SH-SY5Y (cell line): ENCODE results near the gene EDC4.

ENCODE experiments used
- GATA2 ChIP-seq: IDR thresholded peaks from 2 replicates; pipeline ENCODE4 v1.6.1; 2011; ENCODE audit warnings: mild to moderate bottlenecking, low read depth, low read length
- GATA3 ChIP-seq: IDR thresholded peaks from 2 replicates; pipeline ENCODE4 v1.6.1; 2011; ENCODE audit warnings: low read depth, mild to moderate bottlenecking, low read length, moderate library complexity

The EDC4 gene, protein sequence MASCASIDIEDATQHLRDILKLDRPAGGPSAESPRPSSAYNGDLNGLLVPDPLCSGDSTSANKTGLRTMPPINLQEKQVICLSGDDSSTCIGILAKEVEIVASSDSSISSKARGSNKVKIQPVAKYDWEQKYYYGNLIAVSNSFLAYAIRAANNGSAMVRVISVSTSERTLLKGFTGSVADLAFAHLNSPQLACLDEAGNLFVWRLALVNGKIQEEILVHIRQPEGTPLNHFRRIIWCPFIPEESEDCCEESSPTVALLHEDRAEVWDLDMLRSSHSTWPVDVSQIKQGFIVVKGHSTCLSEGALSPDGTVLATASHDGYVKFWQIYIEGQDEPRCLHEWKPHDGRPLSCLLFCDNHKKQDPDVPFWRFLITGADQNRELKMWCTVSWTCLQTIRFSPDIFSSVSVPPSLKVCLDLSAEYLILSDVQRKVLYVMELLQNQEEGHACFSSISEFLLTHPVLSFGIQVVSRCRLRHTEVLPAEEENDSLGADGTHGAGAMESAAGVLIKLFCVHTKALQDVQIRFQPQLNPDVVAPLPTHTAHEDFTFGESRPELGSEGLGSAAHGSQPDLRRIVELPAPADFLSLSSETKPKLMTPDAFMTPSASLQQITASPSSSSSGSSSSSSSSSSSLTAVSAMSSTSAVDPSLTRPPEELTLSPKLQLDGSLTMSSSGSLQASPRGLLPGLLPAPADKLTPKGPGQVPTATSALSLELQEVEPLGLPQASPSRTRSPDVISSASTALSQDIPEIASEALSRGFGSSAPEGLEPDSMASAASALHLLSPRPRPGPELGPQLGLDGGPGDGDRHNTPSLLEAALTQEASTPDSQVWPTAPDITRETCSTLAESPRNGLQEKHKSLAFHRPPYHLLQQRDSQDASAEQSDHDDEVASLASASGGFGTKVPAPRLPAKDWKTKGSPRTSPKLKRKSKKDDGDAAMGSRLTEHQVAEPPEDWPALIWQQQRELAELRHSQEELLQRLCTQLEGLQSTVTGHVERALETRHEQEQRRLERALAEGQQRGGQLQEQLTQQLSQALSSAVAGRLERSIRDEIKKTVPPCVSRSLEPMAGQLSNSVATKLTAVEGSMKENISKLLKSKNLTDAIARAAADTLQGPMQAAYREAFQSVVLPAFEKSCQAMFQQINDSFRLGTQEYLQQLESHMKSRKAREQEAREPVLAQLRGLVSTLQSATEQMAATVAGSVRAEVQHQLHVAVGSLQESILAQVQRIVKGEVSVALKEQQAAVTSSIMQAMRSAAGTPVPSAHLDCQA (N-terminal part only)

DNA sequence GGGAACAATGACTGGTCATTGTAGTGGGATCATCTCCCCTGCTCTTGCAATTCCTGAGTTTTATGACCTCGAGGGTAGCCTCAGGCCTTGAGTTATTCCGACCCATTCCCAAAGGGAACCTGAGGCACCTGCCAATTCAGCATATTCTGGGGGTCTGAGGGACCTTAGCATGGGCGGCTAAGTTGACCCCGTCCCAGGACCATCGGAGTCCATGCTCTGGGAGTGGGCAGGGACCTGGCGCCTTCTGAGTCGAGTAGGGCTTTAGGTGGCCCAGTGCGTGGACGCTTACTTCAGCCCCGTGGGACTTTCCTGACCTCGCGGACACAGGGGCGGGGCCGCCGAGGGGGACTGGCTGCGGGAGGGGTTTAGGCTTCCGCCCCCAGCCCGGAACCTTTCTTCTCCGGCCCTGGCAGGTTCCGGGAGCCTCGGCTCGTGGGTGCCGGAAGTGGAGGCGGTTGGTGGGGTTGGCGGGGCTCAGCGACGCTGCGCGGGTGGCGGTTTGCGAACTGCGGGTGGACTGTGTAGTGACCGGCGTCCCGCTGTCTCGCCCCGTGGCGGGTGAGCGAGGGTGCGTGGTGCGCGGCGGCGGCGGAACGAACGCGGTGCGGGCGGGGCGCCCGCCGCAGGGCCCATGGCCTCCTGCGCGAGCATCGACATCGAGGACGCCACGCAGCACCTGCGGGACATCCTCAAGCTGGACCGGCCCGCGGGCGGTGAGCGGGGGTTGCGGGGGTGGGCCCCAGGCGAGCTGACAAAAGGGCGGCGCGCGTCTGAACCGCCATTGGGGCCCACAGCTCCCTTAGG lies at the start of gene EDC4:
Gene EDC4, plus strand, starts transcription at position 422 of the 804 bp plus-strand sequence. Its CDS starts 210 bp downstream, at position 632.
- no peak for TF ChIP-seq GATA2

DNA sequence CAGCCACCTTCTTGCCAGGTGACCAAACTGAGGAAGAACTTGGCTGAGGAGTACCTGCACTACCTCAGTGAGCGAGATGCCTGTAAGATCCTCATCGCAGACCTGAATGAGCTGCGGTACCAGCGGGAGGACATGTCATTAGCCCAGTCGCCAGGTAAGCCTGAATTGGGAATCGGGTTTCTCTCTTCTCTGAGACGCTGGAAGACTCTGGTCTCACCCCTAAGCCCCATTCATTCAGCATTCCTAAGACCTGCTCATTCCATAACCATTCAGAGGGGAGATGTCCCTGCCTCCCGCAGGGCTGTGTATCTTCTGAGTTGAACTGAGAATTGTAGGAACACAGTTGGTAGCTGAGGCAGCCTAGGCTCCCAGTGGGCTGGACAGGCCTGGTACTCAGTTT lies 47.7 kb upstream of the EDC4 start:
- TF ChIP-seq GATA2, result no peak
- no peak for TF ChIP-seq GATA3

DNA sequence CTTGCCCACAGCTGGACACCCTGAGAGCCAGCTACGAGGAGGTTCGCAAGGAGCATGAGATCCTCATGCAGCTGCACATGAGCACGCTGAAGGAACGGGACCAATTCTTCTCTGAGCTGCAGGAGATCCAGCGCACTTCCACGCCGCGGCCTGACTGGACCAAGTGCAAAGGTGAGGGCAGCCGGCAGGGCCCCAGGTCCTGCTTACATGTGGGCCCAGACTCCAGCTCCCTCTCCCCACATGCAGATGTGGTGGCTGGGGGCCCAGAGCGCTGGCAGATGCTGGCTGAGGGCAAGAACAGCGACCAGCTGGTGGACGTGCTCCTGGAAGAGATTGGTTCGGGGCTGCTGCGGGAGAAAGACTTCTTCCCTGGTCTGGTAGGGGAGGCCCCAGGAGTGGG lies 46.9 kb upstream of the EDC4 start:
- no peak for TF ChIP-seq GATA3
- TF ChIP-seq GATA2, result no peak

DNA sequence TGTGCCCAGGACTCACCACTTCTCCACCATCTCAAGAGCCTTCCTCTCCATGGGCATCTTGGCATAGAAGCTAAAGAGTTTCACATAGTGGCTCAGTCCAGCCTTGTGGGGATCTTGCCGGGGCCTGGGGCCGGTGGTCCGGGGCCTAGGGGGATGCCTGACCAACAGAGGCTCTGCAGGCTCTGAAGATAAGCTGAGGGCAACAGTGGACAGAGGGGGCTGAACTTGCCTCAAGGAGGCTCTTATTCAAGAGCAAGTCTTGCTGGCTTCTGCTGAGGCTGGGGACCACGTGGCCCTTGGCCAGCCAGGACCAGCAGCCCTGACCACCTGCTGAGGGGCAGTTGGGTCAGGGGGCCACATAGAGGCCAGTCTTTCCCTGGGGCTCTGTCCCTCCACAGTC lies 44.2 kb upstream of the EDC4 start:
- TF ChIP-seq GATA2 (no peak), GATA3 (no peak)

DNA sequence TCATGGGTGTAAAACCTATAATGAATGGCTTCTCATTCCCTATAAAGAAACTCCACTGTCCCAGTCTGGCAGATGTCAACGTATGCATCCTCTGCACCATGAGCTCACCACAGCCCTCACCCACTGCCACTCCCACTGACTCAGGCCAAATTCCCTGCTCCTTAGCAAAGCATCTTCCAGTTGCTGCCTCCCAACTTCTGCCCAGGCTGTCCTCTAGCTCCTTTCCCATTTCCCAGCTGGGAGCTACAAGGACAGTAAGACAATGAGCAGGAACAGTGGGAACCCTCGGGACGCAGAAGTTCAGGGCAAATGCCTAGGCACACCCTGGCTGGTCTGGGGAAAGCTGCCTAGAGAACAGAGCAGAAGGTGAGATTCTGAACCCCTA lies 39.8 kb upstream of the EDC4 start:
- TF ChIP-seq GATA3, result no peak

DNA sequence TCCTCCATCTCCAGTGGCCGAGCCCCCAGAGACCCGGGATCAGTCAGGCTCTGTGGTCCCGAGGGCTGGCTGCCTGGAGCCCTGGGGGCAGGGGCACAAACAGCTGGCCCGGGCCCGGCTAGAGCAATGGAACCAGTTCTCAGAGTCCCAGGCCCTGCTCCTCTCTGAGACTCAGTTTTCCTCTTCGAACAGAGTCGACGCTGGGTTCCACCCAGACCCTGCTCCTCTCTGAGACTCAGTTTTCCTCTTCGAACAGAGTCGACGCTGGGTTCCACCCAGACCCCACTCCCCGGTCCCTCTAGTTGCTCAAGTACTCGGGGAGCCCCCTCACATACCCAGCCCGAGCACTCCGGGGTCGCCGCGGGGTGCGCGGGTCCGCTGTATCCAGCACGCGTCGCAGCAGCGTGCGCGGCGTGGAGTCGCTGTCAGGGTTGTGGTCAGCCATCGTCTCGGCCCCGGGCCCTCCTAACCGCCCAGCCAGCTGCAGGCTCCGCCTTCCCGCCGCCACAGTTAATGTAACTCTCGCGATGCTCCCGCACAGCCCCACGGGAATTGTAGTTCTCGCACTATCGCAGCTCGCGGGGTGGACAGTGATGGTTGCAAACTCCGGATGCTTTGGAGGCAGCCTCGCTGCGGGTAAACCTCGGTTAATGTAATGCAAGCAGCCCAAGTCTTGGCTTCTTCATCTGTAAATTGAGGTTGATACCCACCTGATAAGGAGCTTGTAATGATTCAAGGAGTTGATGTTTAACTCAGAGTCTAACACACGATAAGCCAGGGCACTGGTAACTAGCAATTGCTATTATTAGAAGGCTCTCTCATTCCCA lies 39.2 kb upstream of the EDC4 start:
- TF ChIP-seq GATA3 (no peak), GATA2 (no peak)

DNA sequence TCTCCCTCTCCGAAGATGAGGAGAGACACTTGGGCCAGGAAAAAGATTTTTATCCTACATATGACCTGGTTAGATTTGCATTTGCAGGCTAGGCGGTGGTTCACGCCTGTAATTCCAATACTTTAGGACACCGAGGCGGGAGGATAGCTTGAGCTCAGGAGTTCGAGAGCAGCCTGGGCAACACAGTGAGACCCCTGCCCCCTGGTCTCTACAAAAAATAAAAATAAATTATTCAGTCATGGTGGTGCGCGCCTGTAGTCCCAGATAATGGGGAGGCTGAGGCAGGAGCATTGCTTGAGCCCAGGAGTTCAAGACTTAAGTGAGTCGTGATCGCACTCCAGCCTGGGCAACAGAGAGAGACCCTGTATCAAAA lies 38.6 kb upstream of the EDC4 start:
- TF ChIP-seq GATA2 (no peak), GATA3 (no peak)

DNA sequence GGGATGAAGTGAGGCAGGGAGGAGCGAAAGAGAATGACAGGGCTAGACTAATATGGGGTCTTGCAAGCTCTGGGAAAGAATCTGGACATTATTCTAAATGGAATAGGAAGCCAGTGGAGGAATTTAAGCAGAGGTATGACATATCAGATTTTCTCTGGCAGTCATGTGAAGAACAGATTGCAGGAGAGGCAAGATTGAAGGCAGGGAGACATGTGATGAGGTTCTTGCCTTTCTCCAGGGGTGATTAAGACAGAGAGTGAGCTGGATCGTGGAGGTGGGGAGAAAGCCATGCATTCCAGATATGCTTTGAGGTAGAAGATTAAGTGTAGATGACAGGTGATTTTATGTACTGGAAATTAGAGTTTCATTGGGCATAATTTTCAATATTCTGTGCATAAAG lies 35.0 kb upstream of the EDC4 start:
- TF ChIP-seq GATA3 (no peak), GATA2 (no peak)

DNA sequence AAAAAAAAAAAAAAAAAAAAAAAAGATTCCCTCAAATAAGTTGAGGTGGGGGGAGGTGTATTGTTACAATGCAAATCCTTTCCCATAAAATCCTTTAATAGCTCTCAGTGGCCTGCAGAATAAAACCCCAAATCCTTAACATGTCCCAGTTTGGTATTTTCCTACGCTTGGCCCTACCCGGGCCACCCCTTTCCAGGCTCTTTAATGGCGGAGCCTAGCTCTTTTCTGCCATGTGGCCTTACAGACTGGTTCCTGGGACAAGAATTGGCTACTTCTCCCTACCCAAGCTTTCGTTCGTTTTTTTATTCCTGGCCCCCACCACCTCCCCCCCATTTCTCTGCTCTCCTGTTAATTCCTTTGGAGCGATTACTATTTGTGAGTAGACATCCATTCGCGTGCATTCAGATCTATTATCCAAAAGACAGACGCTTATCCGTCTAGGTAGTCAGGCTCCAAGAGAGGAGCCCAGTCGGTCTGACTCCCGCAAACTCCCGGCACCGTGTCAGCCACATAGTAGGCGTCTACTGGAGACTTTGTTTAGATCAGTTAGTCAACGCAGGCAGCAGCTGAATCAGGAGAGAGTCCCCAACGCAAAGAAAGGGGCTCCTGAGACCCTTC lies 31.5 kb upstream of the EDC4 start:
- TF ChIP-seq GATA3, result no peak
- no peak for TF ChIP-seq GATA2

DNA sequence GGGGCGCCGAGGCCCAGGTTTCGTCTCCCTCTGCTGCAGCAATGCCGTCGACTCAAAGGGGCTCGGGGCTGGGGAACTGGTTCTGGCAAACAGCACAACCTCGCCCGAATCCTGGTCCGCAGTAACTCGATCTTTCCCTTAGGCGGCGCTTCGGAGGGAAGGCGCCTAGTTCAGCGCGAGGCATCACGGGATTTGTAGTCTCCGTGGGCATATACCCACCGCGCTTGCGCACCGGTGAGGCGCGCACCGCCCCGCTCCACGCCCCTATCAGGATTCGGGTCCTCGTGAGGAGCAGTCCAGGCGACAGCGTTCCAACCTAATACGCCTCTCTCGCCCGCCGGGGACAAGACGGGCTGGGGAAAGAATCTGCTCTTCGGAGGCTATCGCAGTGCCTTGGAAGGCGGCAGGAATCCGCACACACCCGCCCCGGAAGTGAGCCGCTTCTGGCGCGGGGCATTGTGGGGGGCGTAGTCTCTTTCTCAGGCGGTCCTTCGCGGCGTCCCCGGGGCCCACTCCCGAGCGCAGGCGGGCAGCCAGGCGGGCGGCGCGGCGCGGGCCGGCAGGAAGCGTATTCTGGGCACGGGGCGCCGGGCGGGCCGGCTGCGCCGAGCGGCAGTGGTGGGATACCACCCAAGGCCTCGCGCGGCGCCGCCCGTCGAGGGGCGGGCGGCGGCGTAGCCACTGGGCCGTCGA lies 30.9 kb upstream of the EDC4 start, which contains the start of gene THAP11:
Gene THAP11, plus strand, starts transcription at position 505 of the 693 bp plus-strand sequence. CDS start 235 bp downstream, outside the sequence.
- no peak for TF ChIP-seq GATA2

DNA sequence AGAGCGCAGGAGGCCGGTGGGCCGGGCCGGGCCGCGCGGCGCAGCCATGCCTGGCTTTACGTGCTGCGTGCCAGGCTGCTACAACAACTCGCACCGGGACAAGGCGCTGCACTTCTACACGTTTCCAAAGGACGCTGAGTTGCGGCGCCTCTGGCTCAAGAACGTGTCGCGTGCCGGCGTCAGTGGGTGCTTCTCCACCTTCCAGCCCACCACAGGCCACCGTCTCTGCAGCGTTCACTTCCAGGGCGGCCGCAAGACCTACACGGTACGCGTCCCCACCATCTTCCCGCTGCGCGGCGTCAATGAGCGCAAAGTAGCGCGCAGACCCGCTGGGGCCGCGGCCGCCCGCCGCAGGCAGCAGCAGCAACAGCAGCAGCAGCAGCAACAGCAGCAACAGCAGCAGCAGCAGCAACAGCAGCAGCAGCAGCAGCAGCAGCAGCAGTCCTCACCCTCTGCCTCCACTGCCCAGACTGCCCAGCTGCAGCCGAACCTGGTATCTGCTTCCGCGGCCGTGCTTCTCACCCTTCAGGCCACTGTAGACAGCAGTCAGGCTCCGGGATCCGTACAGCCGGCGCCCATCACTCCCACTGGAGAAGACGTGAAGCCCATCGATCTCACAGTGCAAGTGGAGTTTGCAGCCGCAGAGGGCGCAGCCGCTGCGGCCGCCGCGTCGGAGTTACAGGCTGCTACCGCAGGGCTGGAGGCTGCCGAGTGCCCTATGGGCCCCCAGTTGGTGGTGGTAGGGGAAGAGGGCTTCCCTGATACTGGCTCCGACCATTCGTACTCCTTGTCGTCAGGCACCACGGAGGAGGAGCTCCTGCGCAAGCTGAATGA lies 30.1 kb upstream of the EDC4 start:
- TF ChIP-seq GATA3 (no peak), GATA2 (no peak)
